K562 (cell line): Measurements from ENCODE around the gene CCND3. TPM values are rescaled to one million over a fixed set of nuclear protein-coding genes. Genes with fewer than 3 reads are reported as not detected.

Experiments used
- HDAC2 ChIP-seq: fragments of 450-650 bp; IDR thresholded peaks from 2 replicates; pipeline ENCODE4 v1.6.1; 2016; ENCODE audit warnings: mild to moderate bottlenecking
- MAFF ChIP-seq: IDR thresholded peaks from 2 replicates; pipeline ENCODE4 v1.6.1; 2012; ENCODE audit warnings: low read length, improper control_type of control experiment
- SRSF7 ChIP-seq: fragments of 200-400 bp; formaldehyde crosslinking; optimal IDR thresholded peaks from 2 replicates; pipeline ENCODE3; 2017; ENCODE audit warnings: mild to moderate bottlenecking, low read depth, low read length
- SUPT5H ChIP-seq: fragments of 450-650 bp; IDR thresholded peaks from 2 replicates; pipeline ENCODE4 v1.6.1; 2016
- TAF1 ChIP-seq: IDR thresholded peaks from 2 replicates; pipeline ENCODE4 v1.6.1; 2011; ENCODE audit warnings: mild to moderate bottlenecking, low read length, moderate library complexity; ENCODE audit not compliant: insufficient read depth, control insufficient read depth, severe bottlenecking; ENCODE audit errors: extremely low read depth
- ZBTB40 ChIP-seq, 2 experiments: fragments of 450-650 bp in 1 of 2; sonication (generic) in 1 of 2; formaldehyde crosslinking in 1 of 2; IDR thresholded peaks; 2 replicates each; pipeline versions ENCODE4 v1.7.1 to v1.9.0; 2016 to 2022; ENCODE audit warnings: inconsistent platforms in 1 of 2, mild to moderate bottlenecking in 1 of 2, missing genetic modification reagents in 1 of 2
- ZNF395 ChIP-seq: fragments of 200-800 bp; sonication (Bioruptor generic); IDR thresholded peaks from 2 replicates; pipeline ENCODE4 v1.6.1; 2017; ENCODE audit warnings: missing genetic modification characterization, missing compliant biosample characterization
- polyA plus RNA-seq, 8 experiments: library from polyadenylated mRNA; depleted of rRNA in 4 of 8; stranded (reverse) in 5 of 8; unstranded in 3 of 8; fragments of >200 nt; fragmentation: Nextera tagmentation in 2 of 8; fragmentation: Illumina TruSeq in 1 of 8; extraction: Ambion mirVana in 2 of 8; extraction: Trizol in 1 of 8; gene quantifications; 2 replicates each; pipeline versions ENCODE4 v1.2.1 to v1.2.3, GENCODE V29; 2011 to 2014; ENCODE audit warnings: inconsistent platforms in 1 of 8, missing spikeins in 1 of 8
- total RNA-seq, 7 experiments: library from RNA; depleted of rRNA in 6 of 7; stranded (reverse); fragments of >200 nt in 6 of 7; fragmentation: Illumina TruSeq in 2 of 7; extraction: Trizol in 2 of 7; gene quantifications; 2 replicates each; pipeline versions ENCODE4 v1.2.1 to v1.2.3, GENCODE V29; 2011 to 2021; ENCODE audit warnings: low replicate concordance in 1 of 7
- TF ChIP-seq, protein P1 (sequence below): fragments of 450-650 bp; IDR thresholded peaks from 2 replicates; pipeline ENCODE4 v1.6.1; 2018; ENCODE audit not compliant: partially characterized antibody
- TF ChIP-seq, protein P2 (sequence below): fragments of 450-650 bp; IDR thresholded peaks from 2 replicates; pipeline ENCODE4 v1.7.0; 2016; ENCODE audit warnings: borderline replicate concordance

CCND3 gene
- total and polyA plus RNA-seq, 9 of the 15 experiments (the other 6 are each of a cell fraction or from before 2014, with no cell fraction given) = 21.5 to 204 (median 97.4) TPM

GRCh38 chr6:41942067-41942851, 651 bp upstream of the CCND3 start (continued):
- TF ChIP-seq, protein P1, sequence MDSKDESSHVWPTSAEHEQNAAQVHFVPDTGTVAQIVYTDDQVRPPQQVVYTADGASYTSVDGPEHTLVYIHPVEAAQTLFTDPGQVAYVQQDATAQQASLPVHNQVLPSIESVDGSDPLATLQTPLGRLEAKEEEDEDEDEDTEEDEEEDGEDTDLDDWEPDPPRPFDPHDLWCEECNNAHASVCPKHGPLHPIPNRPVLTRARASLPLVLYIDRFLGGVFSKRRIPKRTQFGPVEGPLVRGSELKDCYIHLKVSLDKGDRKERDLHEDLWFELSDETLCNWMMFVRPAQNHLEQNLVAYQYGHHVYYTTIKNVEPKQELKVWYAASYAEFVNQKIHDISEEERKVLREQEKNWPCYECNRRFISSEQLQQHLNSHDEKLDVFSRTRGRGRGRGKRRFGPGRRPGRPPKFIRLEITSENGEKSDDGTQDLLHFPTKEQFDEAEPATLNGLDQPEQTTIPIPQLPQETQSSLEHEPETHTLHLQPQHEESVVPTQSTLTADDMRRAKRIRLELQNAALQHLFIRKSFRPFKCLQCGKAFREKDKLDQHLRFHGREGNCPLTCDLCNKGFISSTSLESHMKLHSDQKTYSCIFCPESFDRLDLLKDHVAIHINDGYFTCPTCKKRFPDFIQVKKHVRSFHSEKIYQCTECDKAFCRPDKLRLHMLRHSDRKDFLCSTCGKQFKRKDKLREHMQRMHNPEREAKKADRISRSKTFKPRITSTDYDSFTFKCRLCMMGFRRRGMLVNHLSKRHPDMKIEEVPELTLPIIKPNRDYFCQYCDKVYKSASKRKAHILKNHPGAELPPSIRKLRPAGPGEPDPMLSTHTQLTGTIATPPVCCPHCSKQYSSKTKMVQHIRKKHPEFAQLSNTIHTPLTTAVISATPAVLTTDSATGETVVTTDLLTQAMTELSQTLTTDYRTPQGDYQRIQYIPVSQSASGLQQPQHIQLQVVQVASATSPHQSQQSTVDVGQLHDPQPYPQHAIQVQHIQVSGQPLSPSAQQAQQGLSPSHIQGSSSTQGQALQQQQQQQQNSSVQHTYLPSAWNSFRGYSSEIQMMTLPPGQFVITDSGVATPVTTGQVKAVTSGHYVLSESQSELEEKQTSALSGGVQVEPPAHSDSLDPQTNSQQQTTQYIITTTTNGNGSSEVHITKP = peak; percentile 41
- TF ChIP-seq SUPT5H (peak; percentile 15; the same call in 1 of the 2 replicates), ZNF395 (CRISPR knock-in tag) (peak; percentile 82), HDAC2 (peak; percentile 74), ZBTB40 (IDR thresholded peaks at IDR 0.05) (peak; percentile 50; the same call in 1 of the 2 replicates), ZBTB40 (CRISPR knock-in tag; IDR thresholded peaks at IDR 0.05) (no peak), TAF1 (peak; percentile 12), MAFF (peak; percentile 15; the same call in 1 of the 2 replicates), SRSF7 (no peak)
- TF ChIP-seq, protein P2, sequence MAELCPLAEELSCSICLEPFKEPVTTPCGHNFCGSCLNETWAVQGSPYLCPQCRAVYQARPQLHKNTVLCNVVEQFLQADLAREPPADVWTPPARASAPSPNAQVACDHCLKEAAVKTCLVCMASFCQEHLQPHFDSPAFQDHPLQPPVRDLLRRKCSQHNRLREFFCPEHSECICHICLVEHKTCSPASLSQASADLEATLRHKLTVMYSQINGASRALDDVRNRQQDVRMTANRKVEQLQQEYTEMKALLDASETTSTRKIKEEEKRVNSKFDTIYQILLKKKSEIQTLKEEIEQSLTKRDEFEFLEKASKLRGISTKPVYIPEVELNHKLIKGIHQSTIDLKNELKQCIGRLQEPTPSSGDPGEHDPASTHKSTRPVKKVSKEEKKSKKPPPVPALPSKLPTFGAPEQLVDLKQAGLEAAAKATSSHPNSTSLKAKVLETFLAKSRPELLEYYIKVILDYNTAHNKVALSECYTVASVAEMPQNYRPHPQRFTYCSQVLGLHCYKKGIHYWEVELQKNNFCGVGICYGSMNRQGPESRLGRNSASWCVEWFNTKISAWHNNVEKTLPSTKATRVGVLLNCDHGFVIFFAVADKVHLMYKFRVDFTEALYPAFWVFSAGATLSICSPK = no peak
